ENCODE measurements around the gene PDE7B.

GRCh38 chr6:136212608-136213007 is 361.1 kb downstream of the PDE7B start:
- TF ChIP-seq, protein P1, sequence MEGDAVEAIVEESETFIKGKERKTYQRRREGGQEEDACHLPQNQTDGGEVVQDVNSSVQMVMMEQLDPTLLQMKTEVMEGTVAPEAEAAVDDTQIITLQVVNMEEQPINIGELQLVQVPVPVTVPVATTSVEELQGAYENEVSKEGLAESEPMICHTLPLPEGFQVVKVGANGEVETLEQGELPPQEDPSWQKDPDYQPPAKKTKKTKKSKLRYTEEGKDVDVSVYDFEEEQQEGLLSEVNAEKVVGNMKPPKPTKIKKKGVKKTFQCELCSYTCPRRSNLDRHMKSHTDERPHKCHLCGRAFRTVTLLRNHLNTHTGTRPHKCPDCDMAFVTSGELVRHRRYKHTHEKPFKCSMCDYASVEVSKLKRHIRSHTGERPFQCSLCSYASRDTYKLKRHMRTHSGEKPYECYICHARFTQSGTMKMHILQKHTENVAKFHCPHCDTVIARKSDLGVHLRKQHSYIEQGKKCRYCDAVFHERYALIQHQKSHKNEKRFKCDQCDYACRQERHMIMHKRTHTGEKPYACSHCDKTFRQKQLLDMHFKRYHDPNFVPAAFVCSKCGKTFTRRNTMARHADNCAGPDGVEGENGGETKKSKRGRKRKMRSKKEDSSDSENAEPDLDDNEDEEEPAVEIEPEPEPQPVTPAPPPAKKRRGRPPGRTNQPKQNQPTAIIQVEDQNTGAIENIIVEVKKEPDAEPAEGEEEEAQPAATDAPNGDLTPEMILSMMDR (conservative IDR thresholded peaks at IDR 0.05; ENCODE audit: low read depth, low read length) = no peak
- TF ChIP-seq EZH2 (IDR thresholded peaks at IDR 0.05; ENCODE audit: borderline replicate concordance, low read depth, low read length, poor library complexity, severe bottlenecking) = no peak

All from A673 (cell line).